GM21390 (cell line): ENCODE measurements around the gene KIF5C.
A peak's percentile ranks its signal among the peaks of the same experiment; 100 is the strongest.

Experiments
- ATAC-seq: cut with Tn5 transposase; IDR thresholded peaks from one replicate; pipeline ENCODE4 v1.9.1; 2021; ENCODE audit not compliant: unreplicated experiment

The KIF5C gene

GRCh38 chr2:149037851-149038250 is 162.8 kb downstream of the KIF5C start:
- ATAC-seq: no peak

- peak; percentile 76 for ATAC-seq
These were observed 163.6 kb downstream of the KIF5C start, which contains the start of gene LYPD6B for GRCh38 chr2:149038442-149039212. Gene LYPD6B, plus strand, starts transcription at chr2:149038699. Its CDS starts 92,250 bp downstream, at chr2:149130949.

GRCh38 chr2:149039213-149039724 is 164.2 kb downstream of the KIF5C start:
- no peak for ATAC-seq

- ATAC-seq: no peak
These were observed 165.4 kb downstream of the KIF5C start for GRCh38 chr2:149040451-149040850.

- no peak for ATAC-seq
These were observed 166.5 kb downstream of the KIF5C start for GRCh38 chr2:149041482-149041881.

GRCh38 chr2:149042881-149043280 is 167.9 kb downstream of the KIF5C start:
- no peak for ATAC-seq

GRCh38 chr2:149044500-149044899 is 169.5 kb downstream of the KIF5C start:
- ATAC-seq: no peak

- no peak for ATAC-seq
These were observed 172.1 kb downstream of the KIF5C start for GRCh38 chr2:149047118-149047517.

GRCh38 chr2:149049142-149049541 is 174.1 kb downstream of the KIF5C start:
- ATAC-seq: no peak

- ATAC-seq: peak; percentile 83
These were observed 175.2 kb downstream of the KIF5C start for GRCh38 chr2:149050188-149050587.

GRCh38 chr2:149055751-149056150 is 180.7 kb downstream of the KIF5C start:
- ATAC-seq: no peak

GRCh38 chr2:149056541-149057255 is 181.7 kb downstream of the KIF5C start:
- ATAC-seq: no peak

- no peak for ATAC-seq
These were observed 182.4 kb downstream of the KIF5C start for GRCh38 chr2:149057401-149057800.

GRCh38 chr2:149058936-149059335 is 183.9 kb downstream of the KIF5C start:
- no peak for ATAC-seq

- no peak for ATAC-seq
These were observed 184.8 kb downstream of the KIF5C start for GRCh38 chr2:149059822-149060221.

GRCh38 chr2:149061133-149061745 is 186.2 kb downstream of the KIF5C start:
- no peak for ATAC-seq

GRCh38 chr2:149062531-149062930 is 187.5 kb downstream of the KIF5C start:
- no peak for ATAC-seq

GRCh38 chr2:149063177-149063576 is 188.2 kb downstream of the KIF5C start:
- ATAC-seq: no peak

- ATAC-seq: no peak
These were observed 189.4 kb downstream of the KIF5C start for GRCh38 chr2:149064365-149064841.

- ATAC-seq: no peak
These were observed 190.0 kb downstream of the KIF5C start for GRCh38 chr2:149064856-149065630.
